DMS114 treated with DMSO at 0.1 percent for 48 hours (cell line): ENCODE results near the gene SLC12A7.
"Not testable (repeated sequence)": the region's sequence is repeated elsewhere in the genome, so short reads cannot be mapped to it uniquely, and the experiment has no call there.

Source experiments
- DNase-seq: peaks from one replicate; lab custom pipeline; 2025; ENCODE audit not compliant: unreplicated experiment; lab: John Stamatoyannopoulos, UW

The SLC12A7 gene

GRCh38 chr5:1111727-1112289 is at the start of gene SLC12A7:
Gene SLC12A7 (minus strand): TSS chr5:1112063. CDS start chr5:1111991, 72 bp downstream.
- DNase-seq = peak; percentile 3

GRCh38 chr5:1161108-1161832 is 49.4 kb upstream of the SLC12A7 start:
- no peak for DNase-seq

GRCh38 chr5:1159774-1160406 is 48.0 kb upstream of the SLC12A7 start:
- DNase-seq = no peak

GRCh38 chr5:1159341-1159675 is 47.4 kb upstream of the SLC12A7 start:
- no peak for DNase-seq

GRCh38 chr5:1158647-1159340 is 46.9 kb upstream of the SLC12A7 start:
- no peak for DNase-seq

- not testable (repeated sequence) for DNase-seq
Measured at GRCh38 chr5:1157461-1157986, 45.7 kb upstream of the SLC12A7 start.

GRCh38 chr5:1156754-1157460 is 45.0 kb upstream of the SLC12A7 start:
- DNase-seq = no peak

GRCh38 chr5:1156033-1156753 is 44.3 kb upstream of the SLC12A7 start:
- DNase-seq = no peak

GRCh38 chr5:1155191-1156032 is 43.5 kb upstream of the SLC12A7 start:
- no peak for DNase-seq

- no peak for DNase-seq
Measured at GRCh38 chr5:1153428-1153827, 41.6 kb upstream of the SLC12A7 start.

- no peak for DNase-seq
Measured at GRCh38 chr5:1152771-1153282, 41.0 kb upstream of the SLC12A7 start.

- DNase-seq = no peak
Measured at GRCh38 chr5:1152156-1152555, 40.3 kb upstream of the SLC12A7 start.

- DNase-seq = no peak
Measured at GRCh38 chr5:1151316-1151715, 39.5 kb upstream of the SLC12A7 start.

- DNase-seq = no peak
Measured at GRCh38 chr5:1150866-1151265, 39.0 kb upstream of the SLC12A7 start.

GRCh38 chr5:1144638-1145396 is 33.0 kb upstream of the SLC12A7 start:
- no peak for DNase-seq

GRCh38 chr5:1144089-1144488 is 32.2 kb upstream of the SLC12A7 start:
- no peak for DNase-seq

GRCh38 chr5:1143670-1143951 is 31.7 kb upstream of the SLC12A7 start:
- DNase-seq = no peak

- no peak for DNase-seq
Measured at GRCh38 chr5:1142886-1143669, 31.2 kb upstream of the SLC12A7 start.
